GM13977 (cell line): ENCODE data around the gene AGBL4.

Experiments
- DNase-seq: peaks from one replicate; pipeline ENCODE4 v3.0.0; 2012; ENCODE audit warnings: low spot score
- in situ Hi-C: fragments of 300-500 bp; cut with MboI; formaldehyde crosslinking; loops from one replicate; pipeline ENCODE4 v1.12.0; 2022; ENCODE audit warnings: low sequenced_read_pairs, low pct_unique_long_range_greater_than_20kb, mixed read lengths, inconsistent platforms; ENCODE audit not compliant: unreplicated experiment
- TF ChIP-seq, protein P1 (sequence below): IDR thresholded peaks from 2 replicates; pipeline ENCODE4 v1.5.1; 2012; ENCODE audit warnings: mild to moderate bottlenecking, control low read depth; ENCODE audit not compliant: insufficient read depth; ENCODE audit errors: extremely low read depth, missing control alignments

AGBL4 gene

GRCh38 chr1:48917901-48918603 lies 1105.7 kb downstream of the AGBL4 start:
- TF ChIP-seq, protein P1, sequence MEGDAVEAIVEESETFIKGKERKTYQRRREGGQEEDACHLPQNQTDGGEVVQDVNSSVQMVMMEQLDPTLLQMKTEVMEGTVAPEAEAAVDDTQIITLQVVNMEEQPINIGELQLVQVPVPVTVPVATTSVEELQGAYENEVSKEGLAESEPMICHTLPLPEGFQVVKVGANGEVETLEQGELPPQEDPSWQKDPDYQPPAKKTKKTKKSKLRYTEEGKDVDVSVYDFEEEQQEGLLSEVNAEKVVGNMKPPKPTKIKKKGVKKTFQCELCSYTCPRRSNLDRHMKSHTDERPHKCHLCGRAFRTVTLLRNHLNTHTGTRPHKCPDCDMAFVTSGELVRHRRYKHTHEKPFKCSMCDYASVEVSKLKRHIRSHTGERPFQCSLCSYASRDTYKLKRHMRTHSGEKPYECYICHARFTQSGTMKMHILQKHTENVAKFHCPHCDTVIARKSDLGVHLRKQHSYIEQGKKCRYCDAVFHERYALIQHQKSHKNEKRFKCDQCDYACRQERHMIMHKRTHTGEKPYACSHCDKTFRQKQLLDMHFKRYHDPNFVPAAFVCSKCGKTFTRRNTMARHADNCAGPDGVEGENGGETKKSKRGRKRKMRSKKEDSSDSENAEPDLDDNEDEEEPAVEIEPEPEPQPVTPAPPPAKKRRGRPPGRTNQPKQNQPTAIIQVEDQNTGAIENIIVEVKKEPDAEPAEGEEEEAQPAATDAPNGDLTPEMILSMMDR = no peak
- DNase-seq = no peak
- in situ Hi-C loops = loop anchor here (25.0 kb wide), 1 partner anchor 1419 kb away; no protein-coding TSS in a partner anchor

GRCh38 chr1:48917070-48917454 lies 1106.7 kb downstream of the AGBL4 start:
- in situ Hi-C loops = loop anchor here (25.0 kb wide), 1 partner anchor 1420 kb away; no protein-coding TSS in a partner anchor
- DNase-seq = no peak
- TF ChIP-seq, protein P1 = no peak

DNA sequence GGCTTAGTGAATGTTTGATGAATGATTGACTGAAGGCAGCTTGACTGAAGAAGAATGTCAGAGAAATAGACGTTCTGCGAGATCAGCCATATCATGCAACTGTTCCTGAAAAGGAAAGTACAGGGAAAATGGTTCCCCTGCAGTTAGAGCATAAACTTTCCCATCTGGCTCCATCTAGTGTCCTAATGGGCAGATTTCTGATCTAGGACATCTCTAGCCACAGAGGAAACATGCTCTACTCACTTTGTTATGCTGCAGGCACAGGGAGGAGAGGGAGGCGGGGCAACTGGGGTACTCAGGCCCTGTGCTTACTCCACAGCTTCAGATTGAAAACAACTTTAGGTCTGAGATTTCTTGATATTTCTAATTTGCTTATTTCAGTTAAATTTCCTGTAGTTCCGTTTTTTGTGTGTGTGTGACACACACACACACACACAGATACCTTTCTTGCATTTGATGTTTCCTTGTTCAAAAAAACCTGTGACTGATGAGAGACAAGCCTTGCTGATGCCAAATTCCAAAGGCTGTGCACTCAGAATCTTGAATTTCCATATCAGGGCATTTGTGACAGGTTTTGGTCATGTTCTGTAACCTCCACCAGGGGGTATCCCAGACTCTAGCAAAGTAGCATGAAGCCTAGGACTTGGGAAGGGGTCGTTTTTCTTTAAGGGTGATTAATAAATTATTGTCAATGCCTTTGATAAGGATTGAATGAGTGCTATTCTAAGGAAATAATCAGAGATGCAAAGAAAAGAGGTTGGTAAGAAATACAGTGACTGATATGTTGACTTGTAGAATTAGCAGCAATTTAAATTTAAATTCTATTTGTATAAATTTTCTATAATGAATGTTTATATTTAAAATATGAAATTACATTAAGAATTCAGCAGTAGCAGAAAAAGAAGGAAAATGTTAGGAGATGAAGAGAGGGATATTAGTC lies 1107.4 kb downstream of the AGBL4 start:
- in situ Hi-C loops = loop anchor here (25.0 kb wide), 1 partner anchor 1421 kb away; no protein-coding TSS in a partner anchor
- DNase-seq = no peak
- TF ChIP-seq, protein P1 = peak; percentile 31

- TF ChIP-seq, protein P1 = no peak
- no peak for DNase-seq
- in situ Hi-C loops = loop anchor here (25.0 kb wide), 1 partner anchor 1429 kb away; no protein-coding TSS in a partner anchor
Observed at GRCh38 chr1:48908606-48909005, 1115.1 kb downstream of the AGBL4 start.

DNA sequence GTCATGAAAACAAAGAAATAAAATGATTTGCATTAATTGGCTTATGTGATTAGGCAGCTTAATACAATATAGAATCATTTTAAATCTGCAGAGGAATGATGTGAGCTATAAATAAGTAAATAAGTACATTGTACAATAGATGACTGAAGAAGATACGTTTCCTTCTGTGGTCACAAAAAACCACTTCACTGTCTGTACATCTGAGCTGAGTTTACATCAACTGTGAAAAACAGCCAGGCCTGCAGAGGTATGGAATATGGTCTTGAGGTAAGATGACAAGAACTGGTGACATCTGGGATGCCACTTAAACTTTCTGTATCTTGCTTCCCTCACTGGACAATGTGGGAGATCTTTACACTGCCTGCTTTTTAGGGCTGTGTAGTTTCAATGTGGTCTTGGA lies 1117.0 kb downstream of the AGBL4 start:
- in situ Hi-C loops = loop anchor here (25.0 kb wide), 1 partner anchor 1431 kb away; no protein-coding TSS in a partner anchor
- TF ChIP-seq, protein P1 = no peak
- no peak for DNase-seq

GRCh38 chr1:48906164-48906563 lies 1117.6 kb downstream of the AGBL4 start:
- in situ Hi-C loops = loop anchor here (25.0 kb wide), 1 partner anchor 1431 kb away; no protein-coding TSS in a partner anchor
- no peak for DNase-seq

More at GRCh38 chr1:48906164-48906563, 1117.6 kb downstream of the AGBL4 start:
- TF ChIP-seq, protein P1 = no peak
